ENCODE data around the gene MAGI2. TPM values are rescaled to one million over a fixed set of nuclear protein-coding genes. Genes with fewer than 3 reads are reported as not detected.

MAGI2 gene
- total RNA-seq, 2 donors from 2014 or later: 10.3 to 19.2 TPM

- no peak overlapping the region for H3K4me3 ChIP-seq (ENCODE audit: low read length)
- no peak for DNase-seq
- H3K27ac ChIP-seq (ENCODE audit: low read depth, low read length): no peak overlapping the region
- WGBS, 2 experiments (ENCODE audit: insufficient coverage in 1 of 2, insufficient read length in 1 of 2): 90% methylated on average over 3 of the region's 3 CpGs; no CpG with 5 or more reads in 1 of the 2 experiments
- Mint-ChIP-seq H3K9me3 (no peaks in the 10 kb centered on the region), H3K27ac (no peak overlapping the region), H3K27me3 (ENCODE audit: insufficient read depth) (no peaks in the 10 kb centered on the region), H3K36me3 (ENCODE audit: low read depth) (no peaks in the 10 kb centered on the region), H3K4me1 (no peaks in the 10 kb centered on the region), H3K4me3 (no peak overlapping the region)
- H3K9ac ChIP-seq (ENCODE audit: extremely low read depth, low read length, poor library complexity, severe bottlenecking): no peak overlapping the region
- no peaks in the 10 kb centered on the region for H3K27me3 ChIP-seq (ENCODE audit: control insufficient read depth, insufficient read depth, low read length, poor library complexity, severe bottlenecking)
- no peaks in the 10 kb centered on the region for H3K4me1 ChIP-seq (ENCODE audit: control insufficient read depth, insufficient read depth, low read length)
- H3K9me3 ChIP-seq (ENCODE audit: control insufficient read depth, low read length): no peaks in the 10 kb centered on the region
- TF ChIP-seq, protein P1, sequence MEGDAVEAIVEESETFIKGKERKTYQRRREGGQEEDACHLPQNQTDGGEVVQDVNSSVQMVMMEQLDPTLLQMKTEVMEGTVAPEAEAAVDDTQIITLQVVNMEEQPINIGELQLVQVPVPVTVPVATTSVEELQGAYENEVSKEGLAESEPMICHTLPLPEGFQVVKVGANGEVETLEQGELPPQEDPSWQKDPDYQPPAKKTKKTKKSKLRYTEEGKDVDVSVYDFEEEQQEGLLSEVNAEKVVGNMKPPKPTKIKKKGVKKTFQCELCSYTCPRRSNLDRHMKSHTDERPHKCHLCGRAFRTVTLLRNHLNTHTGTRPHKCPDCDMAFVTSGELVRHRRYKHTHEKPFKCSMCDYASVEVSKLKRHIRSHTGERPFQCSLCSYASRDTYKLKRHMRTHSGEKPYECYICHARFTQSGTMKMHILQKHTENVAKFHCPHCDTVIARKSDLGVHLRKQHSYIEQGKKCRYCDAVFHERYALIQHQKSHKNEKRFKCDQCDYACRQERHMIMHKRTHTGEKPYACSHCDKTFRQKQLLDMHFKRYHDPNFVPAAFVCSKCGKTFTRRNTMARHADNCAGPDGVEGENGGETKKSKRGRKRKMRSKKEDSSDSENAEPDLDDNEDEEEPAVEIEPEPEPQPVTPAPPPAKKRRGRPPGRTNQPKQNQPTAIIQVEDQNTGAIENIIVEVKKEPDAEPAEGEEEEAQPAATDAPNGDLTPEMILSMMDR (conservative IDR thresholded peaks at IDR 0.05): no peak
- H3K36me3 ChIP-seq (ENCODE audit: control insufficient read depth, insufficient read depth, low read length): no peaks in the 10 kb centered on the region
These were observed 1446.2 kb downstream of the MAGI2 start for GRCh38 chr7:78007231-78007630.

GRCh38 chr7:78006063-78006755 is 1447.3 kb downstream of the MAGI2 start:
- H3K27ac Mint-ChIP-seq: no peak overlapping the region
- Histone ChIP-seq H3K27ac (ENCODE audit: low read depth, low read length) (no peak overlapping the region), H3K4me1 (ENCODE audit: control insufficient read depth, insufficient read depth, low read length) (no peaks in the 10 kb centered on the region), H3K9me3 (ENCODE audit: control insufficient read depth, low read length) (no peaks in the 10 kb centered on the region), H3K36me3 (ENCODE audit: control insufficient read depth, insufficient read depth, low read length) (no peaks in the 10 kb centered on the region), H3K4me3 (ENCODE audit: low read length) (no peak overlapping the region), H3K27me3 (ENCODE audit: control insufficient read depth, insufficient read depth, low read length, poor library complexity, severe bottlenecking) (no peaks in the 10 kb centered on the region), H3K9ac (ENCODE audit: extremely low read depth, low read length, poor library complexity, severe bottlenecking) (no peak overlapping the region)
- no peaks in the 10 kb centered on the region for H3K4me1 Mint-ChIP-seq
- H3K27me3 Mint-ChIP-seq (ENCODE audit: insufficient read depth): no peaks in the 10 kb centered on the region
- H3K9me3 Mint-ChIP-seq: no peaks in the 10 kb centered on the region
- no peaks in the 10 kb centered on the region for H3K36me3 Mint-ChIP-seq (ENCODE audit: low read depth)
- peak; percentile 69 for DNase-seq
- 90 to 91% methylated on average over 6 to 10 of the region's 10 CpGs for WGBS, 2 experiments (ENCODE audit: insufficient coverage in 1 of 2, insufficient read length in 1 of 2)
- TF ChIP-seq, protein P1 (conservative IDR thresholded peaks at IDR 0.05): peak; percentile 67
- no peak overlapping the region for H3K4me3 Mint-ChIP-seq

DNA sequence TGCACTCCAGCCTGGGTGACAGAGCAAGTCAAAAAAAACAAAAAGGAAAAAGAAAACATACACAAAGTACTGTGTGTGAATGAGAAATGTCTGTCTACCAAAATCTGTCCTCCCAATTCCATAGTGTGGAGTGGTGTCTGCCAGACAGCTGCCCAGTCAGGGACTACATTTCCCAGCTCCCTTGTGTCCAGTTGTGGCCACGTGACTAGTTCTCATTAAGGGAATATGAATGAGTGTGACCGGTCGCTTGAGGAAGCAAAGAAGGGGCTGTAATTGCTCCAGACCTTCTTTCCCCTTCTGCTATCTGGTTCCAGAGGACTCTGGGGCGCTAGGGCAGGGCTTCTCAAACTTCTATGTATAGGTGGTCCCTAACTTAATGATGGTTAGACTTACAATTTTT is 1450.8 kb downstream of the MAGI2 start:
- no peak overlapping the region for H3K27ac Mint-ChIP-seq
- H3K4me3 Mint-ChIP-seq: no peak overlapping the region
- no peak overlapping the region for H3K9ac ChIP-seq (ENCODE audit: extremely low read depth, low read length, poor library complexity, severe bottlenecking)
- TF ChIP-seq, protein P1 (conservative IDR thresholded peaks at IDR 0.05): no peak
- H3K27me3 ChIP-seq (ENCODE audit: control insufficient read depth, insufficient read depth, low read length, poor library complexity, severe bottlenecking): no peaks in the 10 kb centered on the region
- H3K36me3 ChIP-seq (ENCODE audit: control insufficient read depth, insufficient read depth, low read length): no peaks in the 10 kb centered on the region
- H3K36me3 Mint-ChIP-seq (ENCODE audit: low read depth): no peaks in the 10 kb centered on the region
- WGBS, 2 experiments (ENCODE audit: insufficient coverage in 1 of 2, insufficient read length in 1 of 2): 80 to 89% methylated on average over 1 to 4 of the region's 4 CpGs
- H3K27ac ChIP-seq (ENCODE audit: low read depth, low read length): no peak overlapping the region
- H3K9me3 ChIP-seq (ENCODE audit: control insufficient read depth, low read length): no peaks in the 10 kb centered on the region
- H3K4me1 ChIP-seq (ENCODE audit: control insufficient read depth, insufficient read depth, low read length): no peaks in the 10 kb centered on the region
- no peak for DNase-seq
- no peak overlapping the region for H3K4me3 ChIP-seq (ENCODE audit: low read length)
- no peaks in the 10 kb centered on the region for H3K4me1 Mint-ChIP-seq
- H3K27me3 Mint-ChIP-seq (ENCODE audit: insufficient read depth): no peaks in the 10 kb centered on the region
- H3K9me3 Mint-ChIP-seq: peaks cover 4% of the 10 kb centered on the region
